Activated CD4-positive, CD25-positive, alpha-beta regulatory T cell treated with anti-CD3 and anti-CD28 coated beads, Interleukin-2, amount 50 U/mL, for 24 hours (primary cell): ENCODE measurements around the gene PCED1B.

Source experiments
- ATAC-seq, 2 donors: fragments of 150-1000 bp; cut with Tn5 transposase; one replicate each; pipeline ENCODE4 v1.10.0; 2021; ENCODE audit warnings: mild to moderate bottlenecking in 1 of 2, moderate library complexity in 1 of 2

Gene PCED1B

DNA sequence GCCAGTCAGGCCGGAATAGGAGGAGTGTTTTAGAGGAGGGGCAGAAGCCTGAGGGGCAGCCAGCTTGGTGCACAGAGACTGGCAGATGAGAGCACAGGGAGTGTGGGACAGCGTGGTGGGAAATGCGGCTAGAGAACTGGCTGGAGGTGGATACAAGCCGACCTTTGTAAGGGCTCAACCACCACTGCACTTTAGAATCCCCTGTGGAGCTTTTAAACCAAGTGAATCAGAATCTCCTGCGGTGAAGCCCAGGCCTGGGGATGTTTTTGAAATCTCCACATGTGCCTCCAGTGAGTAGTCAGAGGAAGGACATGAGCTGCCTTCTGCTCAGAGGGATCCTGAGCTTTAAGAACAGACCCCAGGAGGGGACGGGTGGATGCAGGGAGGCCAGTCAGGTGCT is 10.9 kb upstream of the PCED1B start:
- no peak for ATAC-seq

DNA sequence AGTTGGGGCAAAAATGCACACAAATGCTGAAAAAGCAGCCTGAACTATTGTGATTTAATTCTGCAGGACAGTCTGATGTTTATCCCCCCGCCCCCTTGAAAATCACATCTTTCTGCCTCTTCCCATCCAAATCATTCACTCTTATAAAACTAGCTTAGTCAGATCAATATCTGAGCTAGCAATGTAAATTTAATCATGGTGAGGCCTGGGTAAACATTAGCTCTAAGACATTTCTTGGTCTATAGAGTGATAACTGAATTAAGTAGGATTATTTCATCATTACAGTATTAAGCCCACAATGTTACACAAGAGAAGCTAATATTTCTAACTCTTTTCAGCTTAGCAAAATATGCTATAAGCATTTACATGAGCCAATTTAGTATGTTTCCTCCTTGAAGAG is 9.1 kb upstream of the PCED1B start:
- no peak for ATAC-seq

DNA sequence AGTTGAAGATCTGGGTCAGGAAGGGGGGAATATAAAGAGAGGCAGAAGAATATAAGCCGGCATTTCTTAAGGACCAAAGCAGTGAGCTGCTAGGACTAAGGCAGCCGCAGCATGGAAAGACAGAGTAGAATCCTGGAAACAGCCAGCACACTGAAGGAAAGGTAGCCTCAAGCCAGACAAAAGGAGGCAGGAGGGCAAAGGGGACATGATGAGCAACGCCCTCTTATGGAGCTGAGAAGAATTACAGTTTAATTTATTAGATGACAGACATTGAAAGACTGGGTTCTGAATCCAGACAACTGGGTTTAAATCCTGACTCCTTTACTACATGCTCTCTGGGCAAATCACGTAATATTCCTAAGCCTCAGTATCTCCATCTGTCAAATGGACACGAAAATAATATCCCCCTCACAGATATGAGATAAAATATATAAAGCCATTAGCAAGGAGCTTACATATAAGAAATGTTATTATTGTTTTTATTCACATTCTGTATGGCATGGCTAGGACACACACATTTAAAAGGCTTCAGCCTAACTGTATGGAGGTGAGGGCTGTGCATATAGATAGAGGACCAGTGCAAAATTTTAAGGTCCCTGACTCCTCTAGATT is 8.1 kb upstream of the PCED1B start:
- ATAC-seq, result no peak

DNA sequence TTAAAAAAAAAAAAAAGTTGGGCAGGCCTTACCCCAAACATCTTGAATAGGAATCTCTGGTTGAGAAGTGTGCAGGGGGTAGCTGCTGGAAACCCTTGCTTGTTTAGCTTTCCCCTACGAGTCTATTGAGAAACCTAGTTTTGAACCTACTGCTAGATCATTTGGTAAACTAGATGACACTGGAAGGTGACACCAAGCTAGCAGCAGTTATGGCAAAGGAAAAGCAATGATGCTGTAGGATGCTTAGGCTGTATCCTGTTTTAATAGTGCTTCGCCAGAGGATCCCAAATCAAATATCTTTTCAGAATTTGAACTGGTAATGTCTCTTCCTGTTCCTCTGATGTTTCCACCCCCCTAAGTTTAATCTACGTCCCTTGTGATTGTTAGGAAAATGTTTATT is 5.5 kb upstream of the PCED1B start:
- ATAC-seq, result no peak

DNA sequence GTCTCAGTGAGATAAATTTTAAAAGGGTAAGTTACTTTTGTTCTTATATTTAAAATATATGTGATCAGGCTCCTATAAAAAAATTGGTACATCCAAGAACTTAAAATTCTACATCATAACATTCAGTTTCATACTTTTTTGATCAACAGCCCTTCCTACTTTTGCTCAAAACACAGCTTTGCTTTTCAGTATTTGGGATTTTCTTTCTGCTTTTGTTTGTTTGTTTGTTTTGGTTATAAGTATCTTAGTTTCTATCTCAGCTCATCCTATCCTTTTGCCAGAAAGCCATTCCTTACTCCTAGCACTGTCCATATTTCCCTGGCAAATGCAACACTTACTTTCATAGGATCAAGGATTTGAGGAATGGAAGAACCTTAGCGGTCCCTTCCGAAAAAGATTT is 4.7 kb upstream of the PCED1B start:
- no peak for ATAC-seq

DNA sequence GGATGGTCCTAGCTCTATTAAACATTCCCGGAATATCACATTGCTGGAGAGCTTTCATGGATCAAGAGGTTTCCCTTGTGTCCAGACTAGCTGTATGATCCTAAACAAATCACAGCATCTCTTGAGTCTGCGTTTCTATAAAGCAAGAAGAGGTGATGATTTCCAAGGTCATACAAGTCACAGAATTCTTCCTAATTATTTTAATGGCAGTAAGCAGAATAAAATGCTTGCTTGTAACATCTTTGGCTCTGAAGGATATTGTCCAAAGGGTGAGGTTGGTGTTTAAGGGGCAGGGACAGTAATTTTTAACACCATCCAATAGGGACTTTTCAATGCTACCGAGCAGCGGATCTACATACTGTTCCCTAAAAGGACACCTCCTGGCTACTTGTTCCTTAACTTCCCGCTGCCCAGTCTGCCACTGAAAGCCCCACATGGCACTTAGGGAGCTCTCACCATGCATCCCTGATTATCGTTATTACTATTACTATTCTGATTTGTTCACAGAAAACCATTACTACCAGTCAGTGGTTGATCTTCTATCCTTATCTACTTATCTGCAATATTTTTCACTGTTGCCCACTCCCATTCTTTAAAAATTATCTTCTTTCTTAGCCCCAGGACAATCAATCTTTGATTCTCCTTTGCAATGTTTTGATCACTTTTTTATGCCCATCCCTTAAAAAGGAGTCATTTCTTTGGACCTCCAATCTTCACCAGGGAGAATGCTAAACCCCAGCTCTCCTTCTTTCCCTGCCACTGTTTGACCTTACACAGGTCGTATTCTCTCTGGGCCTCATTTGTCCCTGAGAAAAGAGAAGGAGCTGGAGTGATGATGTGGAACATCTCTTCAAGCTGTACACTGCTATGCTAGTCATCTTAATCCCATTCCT is 4.0 kb upstream of the PCED1B start:
- ATAC-seq, result no peak

DNA sequence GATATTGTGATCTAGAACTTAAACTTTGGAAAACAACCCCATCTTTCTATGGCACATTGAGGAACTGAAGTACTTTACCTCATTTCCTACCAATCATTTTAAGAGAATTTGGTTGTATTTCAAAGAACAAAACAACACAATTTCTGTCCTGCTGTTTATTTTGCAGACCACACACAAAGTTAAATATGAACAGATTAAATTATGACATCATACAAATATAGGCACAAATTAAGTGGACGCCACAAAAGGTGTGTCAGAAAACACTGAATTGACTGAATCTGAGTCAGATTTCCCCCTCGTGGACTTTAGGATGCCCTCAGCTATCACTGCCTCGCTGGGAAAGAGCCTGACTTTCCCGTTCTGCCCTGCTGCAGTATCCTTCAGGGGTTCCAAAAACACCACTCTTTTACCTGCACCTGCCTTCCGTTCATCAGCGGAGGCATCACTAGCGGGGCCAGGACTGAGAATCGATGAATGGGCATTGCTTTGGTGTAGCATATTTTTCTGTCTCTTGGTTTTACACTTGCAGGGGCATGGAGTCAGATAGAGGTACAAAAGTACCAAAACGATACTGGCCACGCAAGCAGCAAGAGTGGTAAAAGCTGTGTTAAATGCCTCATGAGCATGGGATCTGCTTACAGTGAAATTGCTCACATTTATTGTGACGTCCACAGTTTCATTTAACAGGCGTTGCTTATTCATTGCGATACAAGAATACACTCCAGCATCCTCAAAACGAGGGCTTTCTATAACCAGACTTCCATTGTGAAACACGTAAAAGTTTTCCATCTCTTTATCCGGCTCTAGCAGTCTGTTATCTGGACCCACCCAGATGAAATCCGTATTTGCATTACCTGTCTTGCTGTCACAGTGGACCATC is 2.0 kb upstream of the PCED1B start:
- ATAC-seq, result no peak

DNA sequence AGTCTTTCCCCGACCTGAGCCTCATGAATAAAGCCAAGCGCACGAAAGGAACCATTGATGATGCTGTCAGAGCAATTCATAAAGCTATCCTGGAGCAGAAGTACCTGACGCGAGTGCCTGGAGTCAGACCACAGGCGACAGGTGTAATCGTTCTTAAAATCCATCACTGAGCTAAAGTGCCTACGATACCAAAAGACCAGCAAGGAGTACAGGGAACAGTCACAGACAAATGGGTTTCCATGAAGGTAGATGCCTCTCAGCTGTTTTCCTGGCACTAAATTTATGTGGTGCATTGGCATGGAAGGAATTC is 1.4 kb upstream of the PCED1B start:
- ATAC-seq, result no peak

DNA sequence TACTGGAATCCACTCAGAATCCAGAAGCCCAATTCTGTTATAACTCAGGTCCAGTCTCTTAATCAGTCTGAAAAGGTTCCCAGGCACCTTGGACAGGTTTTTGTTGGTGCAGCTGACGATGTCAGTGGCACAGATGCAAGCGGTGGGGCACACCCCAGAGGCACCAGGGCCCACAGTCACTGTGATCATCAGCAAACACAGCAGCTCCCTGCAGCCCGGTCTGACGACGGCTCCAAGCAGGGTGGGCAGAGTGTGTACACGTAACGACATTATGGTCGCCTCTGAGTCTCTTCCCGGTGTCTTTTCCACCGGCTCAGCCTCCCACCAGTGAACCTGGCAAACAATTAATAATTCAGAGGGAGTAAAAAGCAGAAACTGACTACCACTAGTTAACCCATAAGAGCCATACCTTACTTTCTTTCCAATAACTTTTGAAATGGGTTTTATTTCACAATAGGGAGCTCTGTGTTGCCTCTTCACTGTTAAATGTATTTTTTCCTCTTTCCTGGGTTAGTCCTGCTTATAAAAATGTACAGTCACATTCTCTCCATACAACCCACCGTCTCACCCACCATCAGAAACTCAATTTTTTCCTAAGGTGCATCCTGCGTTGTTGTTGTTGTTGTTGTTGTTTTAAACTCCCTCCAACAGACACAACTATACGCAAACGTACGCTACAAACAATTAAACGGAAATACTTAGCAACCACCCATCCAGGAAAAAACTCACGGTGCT is 521 bp upstream of the PCED1B start:
- ATAC-seq, result peak; percentile 31 to 45

DNA sequence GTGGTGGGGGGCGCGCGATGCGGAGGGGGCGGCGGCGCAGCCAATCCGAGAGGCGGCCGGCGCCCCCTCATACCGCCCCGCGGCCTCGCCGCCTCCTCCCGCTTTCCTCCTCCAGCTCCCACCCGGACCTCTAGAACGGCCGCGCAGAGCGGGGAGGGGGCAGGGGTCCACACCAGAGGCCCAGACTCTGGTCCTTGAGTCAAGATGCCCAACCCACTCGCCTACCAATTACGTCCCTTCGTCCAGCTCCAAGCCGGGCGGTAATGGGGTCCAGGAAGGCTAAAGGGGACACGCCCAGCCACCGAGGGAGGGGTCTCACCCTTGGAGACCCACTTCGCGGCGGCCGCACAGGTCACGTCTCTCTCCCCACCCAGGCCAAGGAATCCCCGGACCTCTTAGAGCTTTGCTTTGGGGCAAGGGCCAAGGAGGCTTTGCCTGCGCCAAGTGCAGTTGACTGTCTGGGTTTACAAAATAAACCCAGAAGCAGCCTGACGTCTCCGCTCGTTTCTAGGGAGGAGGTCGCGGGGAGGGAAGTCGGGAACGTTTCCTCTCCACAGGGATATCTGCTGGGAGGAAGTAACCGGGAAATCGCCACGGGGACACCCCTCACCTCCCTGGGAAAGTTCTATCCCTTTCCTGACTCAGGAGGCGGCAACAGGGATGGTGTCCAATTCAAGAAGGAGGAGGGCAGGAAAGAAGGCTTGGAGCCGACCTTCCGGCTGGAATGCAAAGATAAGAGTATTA is 732 bp downstream of the PCED1B start:
- ATAC-seq, result peak; percentile 18 to 28

DNA sequence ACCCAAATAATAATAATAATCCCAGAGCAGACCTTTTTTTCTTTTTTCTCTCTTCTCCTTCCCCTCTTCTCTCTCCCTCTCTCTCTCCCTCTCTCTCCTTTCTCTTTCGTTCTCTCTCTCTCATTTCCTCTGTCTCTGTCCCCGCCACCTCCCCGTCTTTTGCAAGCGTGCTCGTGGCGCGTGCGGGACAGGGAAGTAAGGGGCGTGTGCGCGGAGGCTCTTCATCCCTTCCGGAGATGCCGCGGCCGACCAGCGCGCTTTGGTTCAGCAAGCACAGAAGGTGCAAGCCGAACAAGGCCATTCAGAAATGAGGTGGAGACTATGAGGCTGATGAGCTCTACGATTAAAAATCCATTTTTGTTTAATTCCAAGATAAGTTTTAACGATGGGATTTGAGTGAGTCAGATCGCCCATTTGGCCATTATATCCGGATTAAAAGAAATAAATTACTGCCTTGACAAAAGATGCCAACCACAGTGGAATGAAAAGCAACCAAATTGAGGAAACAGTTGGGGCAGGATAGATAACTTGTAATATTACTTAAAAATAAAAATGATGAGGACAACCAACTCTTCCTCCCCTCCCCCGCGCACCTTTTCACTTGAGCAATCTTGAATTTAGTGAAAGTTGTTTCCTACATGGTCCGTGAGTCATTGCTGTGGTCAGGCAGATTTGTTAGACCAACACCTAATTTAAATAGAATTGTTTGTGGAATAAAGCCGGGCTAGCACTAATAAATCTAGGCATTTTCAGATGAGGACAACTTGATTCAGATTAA is 1.5 kb downstream of the PCED1B start:
- ATAC-seq, result peak; percentile 30 to 36

DNA sequence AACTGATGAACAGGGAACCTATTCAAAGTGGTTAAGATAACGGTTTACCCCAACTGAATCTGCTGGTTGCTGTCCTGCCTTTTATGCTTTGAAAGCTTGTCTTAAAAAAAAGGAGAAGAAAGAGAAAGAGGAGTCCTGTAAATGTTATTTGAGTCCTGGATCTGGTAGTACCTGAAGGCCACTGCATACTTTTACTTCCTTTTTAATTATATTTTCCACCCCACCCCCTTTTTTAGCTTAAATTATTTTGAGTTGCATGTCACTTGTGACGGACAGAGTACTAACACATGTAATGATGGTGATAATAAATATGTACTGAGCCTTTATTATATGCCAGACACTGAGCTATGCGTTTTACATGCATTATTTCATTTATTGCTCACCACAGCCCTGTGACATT is 2.9 kb downstream of the PCED1B start:
- no peak for ATAC-seq

DNA sequence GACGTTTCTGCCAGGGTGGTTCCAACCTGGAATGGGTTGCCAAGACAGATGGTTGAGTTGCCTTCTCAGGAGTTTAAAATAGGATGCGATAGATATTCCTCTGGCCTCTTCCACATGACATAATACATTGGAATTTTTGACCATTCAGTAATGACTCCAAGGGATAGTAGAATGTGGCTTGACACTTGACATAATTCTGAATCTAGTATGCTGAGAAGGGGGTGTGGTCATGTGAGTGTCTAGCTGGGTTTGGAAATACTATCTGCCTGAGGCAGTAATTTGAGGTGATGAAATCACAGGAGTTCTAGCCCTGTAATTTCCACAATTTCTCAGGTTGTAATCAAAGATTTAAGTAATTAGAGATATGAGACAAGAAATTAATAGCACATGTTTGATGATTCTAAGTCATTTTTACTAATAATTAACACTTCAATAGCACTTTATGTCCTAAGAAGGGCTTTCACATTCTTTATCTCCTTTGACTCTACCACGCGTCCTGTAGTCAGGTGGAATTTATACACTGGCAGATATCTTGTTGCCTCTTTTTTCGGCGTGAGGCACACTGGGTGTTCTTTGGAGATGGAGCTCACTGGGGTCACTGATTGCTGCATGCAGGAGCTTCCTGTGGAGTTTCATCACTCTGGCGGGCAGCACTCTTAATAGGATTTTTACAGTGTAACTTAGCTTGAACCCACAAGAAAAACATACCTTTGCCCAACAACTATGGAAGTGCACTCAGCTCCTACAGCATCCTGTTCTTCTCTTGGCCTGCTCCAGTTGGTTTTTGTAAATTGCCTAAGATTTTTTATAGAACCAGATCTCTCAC is 3.6 kb downstream of the PCED1B start:
- ATAC-seq, result no peak

DNA sequence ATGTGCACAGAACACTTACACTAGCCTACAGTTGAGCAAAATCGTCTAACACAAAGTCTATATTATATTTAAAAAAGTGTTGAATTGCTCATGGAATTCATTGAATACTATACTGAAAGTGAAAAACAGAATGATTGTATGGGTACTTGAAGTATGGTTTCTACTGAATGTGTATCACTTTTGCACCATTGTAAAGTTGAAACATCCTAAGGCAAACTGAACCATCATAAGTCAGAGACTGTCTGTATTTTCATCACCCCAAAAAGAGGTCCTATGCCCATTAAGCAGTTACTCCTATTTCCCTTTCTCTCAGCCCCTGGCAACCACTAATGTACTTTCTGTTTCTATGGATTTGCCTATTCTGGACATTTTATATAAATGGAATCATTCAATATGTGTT is 4.8 kb downstream of the PCED1B start:
- ATAC-seq, result peak; percentile 23 to 40

DNA sequence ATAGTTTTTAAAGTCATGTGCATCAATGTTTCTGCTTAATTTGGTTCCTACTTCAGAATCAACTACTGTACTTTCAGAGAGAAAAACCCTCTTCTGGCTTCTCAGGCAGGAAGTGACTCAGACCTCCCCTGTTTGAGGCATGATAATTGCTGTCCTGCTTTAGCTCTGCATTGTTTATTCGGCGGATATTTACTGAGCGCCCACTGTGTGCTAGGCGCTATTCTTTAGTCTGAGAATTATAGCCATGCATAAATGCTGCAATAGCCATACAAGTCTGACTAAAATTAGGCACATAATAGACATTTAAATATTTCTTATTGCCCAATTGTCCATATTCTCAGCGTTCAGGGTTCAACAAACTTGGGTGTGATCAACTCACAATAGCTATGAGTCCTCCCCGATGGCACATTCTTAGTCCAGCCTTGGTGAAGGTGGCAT is 6.4 kb downstream of the PCED1B start:
- ATAC-seq, result peak; percentile 79

DNA sequence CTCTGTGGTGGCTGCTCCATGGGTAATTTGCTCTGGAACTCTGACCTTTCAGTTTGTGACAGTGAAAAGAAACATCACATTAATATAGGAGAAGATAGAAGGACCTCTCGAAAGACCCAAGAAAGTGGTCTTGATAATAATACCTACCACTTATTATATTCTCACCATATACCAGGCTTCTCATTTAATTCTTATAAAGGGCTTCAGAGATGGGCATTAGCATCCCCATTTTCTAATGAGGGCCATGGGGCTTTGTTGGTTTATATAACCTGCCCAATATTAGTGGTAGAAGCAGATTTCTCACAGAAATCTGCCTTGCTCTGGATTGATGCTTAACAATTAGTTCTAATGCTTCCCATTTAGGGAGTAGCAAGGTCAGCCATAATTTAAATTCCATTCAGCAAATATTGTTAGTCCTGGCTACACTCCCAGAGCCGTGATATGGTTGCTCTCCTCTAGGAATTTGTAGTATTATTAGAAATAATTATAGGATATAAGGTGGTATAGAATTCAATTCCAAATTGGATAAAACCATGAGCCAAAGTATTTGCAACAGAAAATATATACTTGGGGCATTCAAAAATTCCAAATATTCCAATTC is 7.8 kb downstream of the PCED1B start:
- ATAC-seq, result no peak

DNA sequence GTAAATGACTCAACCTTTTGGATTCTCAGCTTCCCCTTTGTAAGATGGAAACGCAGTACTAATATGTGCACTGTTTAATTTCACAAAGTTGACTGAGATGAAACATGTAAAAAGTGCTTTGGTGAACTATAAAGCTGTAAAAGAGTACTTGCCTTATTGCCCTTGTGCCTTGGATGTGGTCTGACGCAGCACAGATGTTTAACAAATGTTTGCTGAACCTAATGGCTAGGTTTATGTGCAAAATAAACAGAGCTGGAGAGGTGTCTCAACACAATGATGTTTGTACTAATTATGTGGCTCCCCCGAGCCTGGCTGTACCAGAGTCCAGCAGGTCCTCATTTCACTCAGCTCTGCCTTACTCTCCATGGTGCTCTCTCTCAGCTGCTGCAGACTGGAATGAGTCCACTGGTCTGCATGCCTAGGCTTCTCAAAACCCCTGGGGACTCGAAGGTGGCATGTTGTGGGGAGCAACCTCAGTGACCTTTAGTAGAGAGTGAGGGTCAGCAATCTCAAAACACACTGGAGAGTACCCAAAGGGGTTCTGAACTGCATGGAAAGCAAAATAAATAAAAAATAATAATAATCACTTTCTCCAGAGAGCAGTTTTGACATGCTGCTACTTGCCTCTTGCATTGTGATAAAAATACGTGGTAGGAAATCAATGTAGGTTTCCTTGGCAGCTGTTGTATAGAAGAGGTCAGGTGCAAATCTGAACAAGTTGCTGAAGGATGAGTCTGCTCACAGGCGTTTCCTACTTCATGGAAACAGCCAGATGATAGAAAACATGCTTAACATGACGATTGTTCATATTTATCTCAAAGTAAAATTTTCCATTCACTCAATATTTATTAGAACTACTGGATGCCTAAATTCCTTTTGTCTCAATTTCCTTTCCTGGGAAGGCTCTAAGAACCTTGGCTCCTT is 8.9 kb downstream of the PCED1B start:
- no peak for ATAC-seq

DNA sequence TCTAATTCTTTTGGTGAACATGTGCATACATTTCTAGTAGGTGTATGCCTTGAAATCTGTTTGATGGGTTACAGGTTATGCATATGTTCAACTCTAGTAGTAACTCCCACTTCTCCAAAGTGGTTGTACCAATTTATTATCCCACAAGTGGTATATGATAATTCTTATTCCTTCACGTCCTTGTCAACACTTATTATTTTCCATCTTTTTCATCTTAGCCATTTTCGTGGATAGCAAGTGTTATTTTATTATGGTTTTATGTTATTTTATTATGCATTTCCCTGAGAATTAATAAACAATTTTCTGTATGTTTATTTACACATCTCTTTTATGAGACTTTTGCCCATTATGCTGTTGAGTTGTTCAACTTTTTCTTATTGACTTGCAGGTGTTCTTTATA is 11.6 kb downstream of the PCED1B start:
- ATAC-seq, result no peak

DNA sequence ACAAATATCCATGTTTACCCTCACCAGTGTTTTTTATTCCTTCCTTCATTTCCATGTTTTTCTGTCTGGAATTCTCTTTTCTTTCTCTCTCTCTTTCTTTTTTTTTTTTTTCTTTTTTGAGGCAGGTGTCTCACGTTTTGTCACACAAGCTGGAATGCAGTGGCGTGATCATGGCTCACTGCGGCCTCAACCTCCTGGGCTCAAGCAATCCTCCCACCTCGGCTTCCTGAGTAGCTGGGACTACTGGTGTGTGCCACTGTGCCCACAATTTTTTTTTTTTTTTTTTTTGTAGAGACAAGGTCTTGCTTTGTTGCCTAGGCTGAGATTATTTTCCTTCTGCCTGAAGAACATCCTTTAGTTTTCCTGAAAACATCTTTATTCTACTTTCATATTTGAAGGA is 15.4 kb downstream of the PCED1B start:
- no peak for ATAC-seq
